ENCODE data around the gene LENG9. TPM values are rescaled to one million over a fixed set of nuclear protein-coding genes. Genes with fewer than 3 reads are reported as not detected.
A peak's percentile ranks its signal among the peaks of the same experiment; 100 is the strongest.

LENG9 gene
- total and polyA plus RNA-seq, 2 of the 13 experiments (the other 11 are each of a cell fraction or from before 2014, with no cell fraction given): 0.75 to 2.9 TPM

- TF ChIP-seq CSRNP2 (CRISPR knock-in tag; conservative IDR thresholded peaks at IDR 0.05; ENCODE audit: low read depth) (no peak), ZUFSP (CRISPR knock-in tag; IDR thresholded peaks at IDR 0.05; ENCODE audit: borderline replicate concordance) (no peak), ZNF367 (CRISPR knock-in tag; IDR thresholded peaks at IDR 0.05; ENCODE audit: borderline replicate concordance) (0 out of 2 replicates have a peak, but pooled peaks have one; percentile 28), ARHGAP35 (CRISPR knock-in tag; IDR thresholded peaks at IDR 0.05; ENCODE audit: borderline replicate concordance) (peak; percentile 89), ZFP90 (CRISPR knock-in tag; IDR thresholded peaks at IDR 0.05; ENCODE audit: borderline replicate concordance) (no peak; the same call in 1 of the 2 replicates), TRIM22 (IDR thresholded peaks at IDR 0.05) (no peak), AKNA (CRISPR knock-in tag; IDR thresholded peaks at IDR 0.05; ENCODE audit: borderline replicate concordance) (no peak; the same call in 1 of the 2 replicates), ZBTB21 (CRISPR knock-in tag; IDR thresholded peaks at IDR 0.05) (peak; percentile 90), ZFP41 (CRISPR knock-in tag; IDR thresholded peaks at IDR 0.05; ENCODE audit: borderline replicate concordance) (no peak; the same call in 1 of the 2 replicates), TBX2 (CRISPR knock-in tag; IDR thresholded peaks at IDR 0.05; ENCODE audit: borderline replicate concordance) (peak; percentile 77; the same call in 1 of the 2 replicates), MIER2 (CRISPR knock-in tag; IDR thresholded peaks at IDR 0.05) (0 out of 2 replicates have a peak, but pooled peaks have one; percentile 26), KDM3A (CRISPR knock-in tag; IDR thresholded peaks at IDR 0.05; ENCODE audit: low read depth) (0 out of 2 replicates have a peak, but pooled peaks have one; percentile 39), SIN3B (IDR thresholded peaks at IDR 0.05; ENCODE audit: low read length) (no peak), TAF1 (CRISPR knock-in tag; IDR thresholded peaks at IDR 0.05) (peak; percentile 90)
These were observed 14.5 kb downstream of the LENG9 start, which contains the start of gene LENG8 (continued) for GRCh38 chr19:54448774-54449700.

Measured in HepG2 (cell line).